B cell (primary cell): ENCODE measurements around the gene FLT3LG. TPM values are rescaled to one million over a fixed set of nuclear protein-coding genes. Genes with fewer than 3 reads are reported as not detected.

Experiments
- ATAC-seq: fragments of 200-7000 bp; cut with Tn5 transposase; one replicate; pipeline ENCODE4 v1.10.0; 2021; ENCODE audit warnings: low read depth, mild to moderate bottlenecking, moderate number of reproducible peaks, moderate library complexity
- CTCF ChIA-PET: fragments of 350-600 bp; sonication (Branson Sonifier 250); formaldehyde crosslinking; loops from one replicate; lab custom pipeline; 2021; ENCODE audit warnings: antibody characterized with exemption, inconsistent platforms; lab: Charles Lee
- POLR2A ChIA-PET: fragments of 350-600 bp; sonication (Branson Sonifier 250); formaldehyde crosslinking; loops from one replicate; lab custom pipeline; 2021; ENCODE audit warnings: antibody characterized with exemption; lab: Charles Lee
- DNase-seq: peaks from one replicate; pipeline ENCODE4 v3.0.0; 2013
- H2AFZ ChIP-seq: 2 replicates; pipeline ENCODE4 v1.6.1; 2012; ENCODE audit warnings: mild to moderate bottlenecking, low read depth, low read length; ENCODE audit not compliant: insufficient read depth, poor library complexity, severe bottlenecking
- H3K27ac ChIP-seq, 2 donors: 1 replicate in 1 of 2; 2 replicates in 1 of 2; pipeline ENCODE4 v1.5.1; 2012 to 2013; ENCODE audit warnings: low read length in 2 of 2, mild to moderate bottlenecking in 2 of 2, moderate library complexity in 1 of 2
- H3K27me3 ChIP-seq, 4 experiments: fragments of 200-600 bp in 1 of 4; sonication (generic) in 1 of 4; replicated peaks in 1 of 4; 1 replicate in 2 of 4; 2 replicates in 2 of 4; pipeline versions ENCODE4 v1.6.1 to v1.7.0; 2013 to 2016; ENCODE audit warnings: low read length in 3 of 4, mild to moderate bottlenecking in 2 of 4, mixed read lengths in 1 of 4, moderate library complexity in 1 of 4; ENCODE audit not compliant: insufficient read depth in 4 of 4, control insufficient read depth in 3 of 4; ENCODE audit errors: control extremely low read depth in 1 of 4
- H3K36me3 ChIP-seq, 2 experiments: replicated peaks in 1 of 2; 1 replicate in 1 of 2; 2 replicates in 1 of 2; pipeline versions ENCODE4 v1.6.1 to v1.7.1; 2013; ENCODE audit warnings: low read length in 1 of 2; ENCODE audit not compliant: insufficient read depth in 2 of 2, control insufficient read depth in 1 of 2; ENCODE audit errors: control extremely low read depth in 1 of 2, extremely low read depth in 1 of 2
- H3K4me1 ChIP-seq, 2 donors: fragments of 200-600 bp in 1 of 2; sonication (generic) in 1 of 2; 1 replicate in 1 of 2; 2 replicates in 1 of 2; pipeline versions ENCODE4 v1.5.1 to v1.6.1; 2013 to 2017; ENCODE audit warnings: low read length in 2 of 2; ENCODE audit not compliant: control insufficient read depth in 2 of 2, insufficient read depth in 2 of 2
- H3K4me2 ChIP-seq: replicated peaks from 2 replicates; pipeline ENCODE3; 2012; ENCODE audit warnings: mild to moderate bottlenecking, low read depth, low read length; ENCODE audit not compliant: poor library complexity, severe bottlenecking
- H3K4me3 ChIP-seq, 5 experiments: fragments of 200-600 bp in 1 of 5; sonication (generic) in 1 of 5; 1 replicate in 3 of 5; 2 replicates in 2 of 5; pipeline versions ENCODE4 v1.5.1 to v1.7.0; 2011 to 2016; ENCODE audit warnings: low read length in 4 of 5, mild to moderate bottlenecking in 4 of 5, low read depth in 2 of 5, control low read depth in 1 of 5, moderate library complexity in 1 of 5; ENCODE audit not compliant: insufficient read depth in 1 of 5; ENCODE audit errors: control extremely low read depth in 1 of 5, extremely low read depth in 1 of 5
- H3K79me2 ChIP-seq: fragments of 200-600 bp; sonication (generic); one replicate; pipeline ENCODE4 v1.6.0; 2016; ENCODE audit warnings: low read length; ENCODE audit not compliant: control insufficient read depth, insufficient read depth
- H3K9ac ChIP-seq: fragments of 200-600 bp; sonication (generic); 2 replicates; pipeline ENCODE4 v1.6.1; 2017; ENCODE audit warnings: mild to moderate bottlenecking, low read length, moderate library complexity
- H3K9me3 ChIP-seq, 3 donors: one replicate each; pipeline versions ENCODE4 v1.6.1 to v1.7.1; 2013; ENCODE audit warnings: low read length in 2 of 3; ENCODE audit not compliant: control insufficient read depth in 2 of 3, insufficient read depth in 1 of 3; ENCODE audit errors: control extremely low read depth in 1 of 3
- H4K20me1 ChIP-seq: 2 replicates; pipeline ENCODE4 v1.6.0; 2012; ENCODE audit warnings: mild to moderate bottlenecking, low read length; ENCODE audit not compliant: insufficient read depth, control insufficient read depth, poor library complexity, severe bottlenecking
- H3K27ac Mint-ChIP-seq: one replicate; pipeline ENCODE4 v1.8.0; 2021; ENCODE audit warnings: mixed read lengths
- H3K27me3 Mint-ChIP-seq: one replicate; pipeline ENCODE4 v1.8.0; 2021; ENCODE audit warnings: mixed read lengths
- H3K4me1 Mint-ChIP-seq: one replicate; pipeline ENCODE4 v1.8.0; 2021; ENCODE audit warnings: mixed read lengths
- H3K4me3 Mint-ChIP-seq: one replicate; pipeline ENCODE4 v1.8.0; 2021; ENCODE audit warnings: mixed read lengths
- H3K9me3 Mint-ChIP-seq: one replicate; pipeline ENCODE4 v1.8.0; 2022; ENCODE audit warnings: mixed read lengths; ENCODE audit not compliant: insufficient read depth
- CTCF ChIP-seq: fragments of 200-600 bp; IDR thresholded peaks from one replicate; pipeline ENCODE4 v1.8.0; 2022; ENCODE audit warnings: antibody characterized with exemption, mild to moderate bottlenecking
- EZH2 ChIP-seq: IDR thresholded peaks from 2 replicates; pipeline ENCODE4 v1.6.1; 2012; ENCODE audit warnings: borderline replicate concordance, low read depth, mild to moderate bottlenecking, moderate library complexity, low read length; ENCODE audit not compliant: insufficient read depth, poor library complexity, severe bottlenecking
- WGBS: methylation state at CpG from one replicate; pipeline ENCODE4 v1.1.5; 2013; ENCODE audit warnings: missing lambda C conversion rate; ENCODE audit not compliant: insufficient coverage; 5-methylcytosine and 5-hydroxymethylcytosine counted together
- intact Hi-C: fragments of 100-400 bp; cut with micrococcal nuclease; formaldehyde crosslinking; loops from one replicate; pipeline ENCODE4 v1.10.0; 2022
- polyA plus RNA-seq: library from polyadenylated mRNA; depleted of rRNA; stranded (reverse); fragments of >200 nt; gene quantifications from 2 replicates; pipeline ENCODE4 v1.2.3, GENCODE V29; 2012
- total RNA-seq, 2 donors: library from RNA; stranded (reverse); fragments of 120-200 nt in 1 of 2; gene quantifications; 1 replicate in 1 of 2; 2 replicates in 1 of 2; pipeline versions ENCODE4 v1.2.3 to v1.2.4, GENCODE V29; 2013 to 2022

Gene FLT3LG
- total and polyA plus RNA-seq, 2 donors (not counting 1 experiment from before 2014, with no cell fraction given): 31.0 to 49.8 TPM

GRCh38 chr19:49441210-49441959 is 32.6 kb upstream of the FLT3LG start, which contains the start of gene SLC17A7:
Gene SLC17A7 (minus strand): TSS chr19:49441527. CDS start chr19:49441379, 148 bp downstream.
- H3K9ac ChIP-seq: peak within 1 kb of the TSS; percentile 89
- H3K27ac ChIP-seq: no peak within 1 kb of the TSS
- H3K36me3 ChIP-seq: peaks cover 0 to 5% of the 10 kb centered on the region in 2 experiments
- Mint-ChIP-seq H3K4me3 (peak within 1 kb of the TSS; percentile 93), H3K27me3 (peaks cover 58% of the 10 kb centered on the region), H3K27ac (peak within 1 kb of the TSS; percentile 64), H3K4me1 (peaks cover 40% of the 10 kb centered on the region), H3K9me3 (no peaks in the 10 kb centered on the region)
- peaks cover 0 to 21% (median 0%) of the 10 kb centered on the region in 3 donors for H3K9me3 ChIP-seq
- WGBS: 4% methylated on average over 51 of the region's 56 CpGs
- H3K4me3 ChIP-seq: peak within 1 kb of the TSS in 2 of 5 experiments; percentile 77 to 80
- H2AFZ ChIP-seq: no peak within 1 kb of the TSS
- DNase-seq (peak; percentile 64), ATAC-seq (no peak)
- H3K4me1 ChIP-seq: peaks cover 25 to 37% of the 10 kb centered on the region in 2 donors
- peak within 1 kb of the TSS; percentile 99 for H3K4me2 ChIP-seq
- POLR2A ChIA-PET: interaction anchor here (0.6 to 2.1 kb wide), 4 partner anchors 34 to 830 kb away, joined by 3 to 11 read pairs (median 4); no protein-coding TSS in a partner anchor
- intact Hi-C loops: no loop called here
- TF ChIP-seq EZH2: no peak
- TF ChIP-seq CTCF: no peak
- H4K20me1 ChIP-seq: no peaks in the 10 kb centered on the region
- H3K27me3 ChIP-seq: peaks cover 2 to 59% (median 49%) of the 10 kb centered on the region in 4 experiments
- CTCF ChIA-PET: interaction anchor here (1.0 to 5.1 kb wide), 10 partner anchors 12 to 218 kb away, joined by 3 to 70 read pairs (median 6); partner anchors contain the start of genes CD37 and FLT3LG
- no peaks in the 10 kb centered on the region for H3K79me2 ChIP-seq
